Dermis microvascular lymphatic vessel endothelial cell (primary cell): ENCODE results near the gene EXOSC9. TPM values are rescaled to one million over a fixed set of nuclear protein-coding genes. Genes with fewer than 3 reads are reported as not detected.
A peak's percentile ranks its signal among the peaks of the same experiment; 100 is the strongest.

Experiments used
- DNase-seq, 2 donors: peaks; one replicate each; pipeline versions ENCODE4 v3.0.0 to v3.0.0-alpha.2; 2010; ENCODE audit warnings: low read depth in 2 of 2
- total RNA-seq: library from RNA; depleted of rRNA; stranded (reverse); fragments of >200 nt; gene quantifications from 2 replicates; pipeline ENCODE4 v1.2.1, GENCODE V29; 2014

Gene EXOSC9
- total RNA-seq, 1 donor from 2014 or later = 30.7 TPM

- DNase-seq = no peak
Measured at GRCh38 chr4:121788896-121789295, 12.2 kb upstream of the EXOSC9 start.

DNA sequence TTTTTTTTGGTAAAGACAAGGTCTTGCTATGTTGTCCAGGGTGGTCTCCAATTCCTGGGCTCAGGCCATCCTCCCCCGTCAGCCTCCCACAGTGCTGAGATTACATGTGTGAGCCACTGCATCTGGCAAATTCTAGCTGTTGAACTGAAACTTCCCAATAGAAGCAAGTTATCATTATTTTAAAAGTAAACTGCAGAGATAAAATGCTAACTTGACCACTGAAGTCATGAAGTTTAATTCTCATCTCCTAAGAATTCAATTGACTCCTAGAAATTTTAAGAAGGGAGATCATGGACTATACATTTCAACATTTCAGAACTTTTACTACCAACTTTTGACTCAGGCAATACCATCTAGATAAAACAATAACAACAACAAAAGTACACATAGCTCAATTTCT, 11.7 kb upstream of the EXOSC9 start:
- no peak for DNase-seq

GRCh38 chr4:121789960-121790829, 10.9 kb upstream of the EXOSC9 start:
- DNase-seq = peak; percentile 81 to 88

DNA sequence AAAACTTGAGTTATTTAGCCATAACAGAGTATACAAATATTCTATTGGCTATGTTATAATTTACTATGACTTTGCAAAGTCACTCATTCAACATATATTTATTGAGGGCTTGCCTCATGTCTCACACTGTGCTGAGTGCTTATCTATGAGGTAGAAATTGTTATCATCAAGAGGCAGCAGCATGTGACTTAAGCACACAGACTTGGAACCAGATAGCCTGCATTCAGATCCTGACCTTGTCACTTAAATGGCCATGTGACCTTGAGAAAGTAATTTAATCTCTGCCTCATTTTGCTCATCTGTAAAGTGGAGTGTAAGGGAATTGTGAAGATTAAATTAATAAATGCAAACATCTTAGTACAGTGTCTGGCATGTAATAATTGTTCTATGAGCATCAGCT, 10.1 kb upstream of the EXOSC9 start:
- DNase-seq = peak in 1 of 2 donors; percentile 26

- no peak for DNase-seq
Measured at GRCh38 chr4:121791481-121791880, 9.6 kb upstream of the EXOSC9 start.

GRCh38 chr4:121792966-121793365, 8.2 kb upstream of the EXOSC9 start:
- DNase-seq = no peak

GRCh38 chr4:121794505-121795188, 6.5 kb upstream of the EXOSC9 start:
- DNase-seq = no peak

GRCh38 chr4:121796283-121796682, 4.8 kb upstream of the EXOSC9 start:
- peak in 1 of 2 donors; percentile 9 for DNase-seq

GRCh38 chr4:121799208-121799823, 1.8 kb upstream of the EXOSC9 start:
- no peak for DNase-seq

DNA sequence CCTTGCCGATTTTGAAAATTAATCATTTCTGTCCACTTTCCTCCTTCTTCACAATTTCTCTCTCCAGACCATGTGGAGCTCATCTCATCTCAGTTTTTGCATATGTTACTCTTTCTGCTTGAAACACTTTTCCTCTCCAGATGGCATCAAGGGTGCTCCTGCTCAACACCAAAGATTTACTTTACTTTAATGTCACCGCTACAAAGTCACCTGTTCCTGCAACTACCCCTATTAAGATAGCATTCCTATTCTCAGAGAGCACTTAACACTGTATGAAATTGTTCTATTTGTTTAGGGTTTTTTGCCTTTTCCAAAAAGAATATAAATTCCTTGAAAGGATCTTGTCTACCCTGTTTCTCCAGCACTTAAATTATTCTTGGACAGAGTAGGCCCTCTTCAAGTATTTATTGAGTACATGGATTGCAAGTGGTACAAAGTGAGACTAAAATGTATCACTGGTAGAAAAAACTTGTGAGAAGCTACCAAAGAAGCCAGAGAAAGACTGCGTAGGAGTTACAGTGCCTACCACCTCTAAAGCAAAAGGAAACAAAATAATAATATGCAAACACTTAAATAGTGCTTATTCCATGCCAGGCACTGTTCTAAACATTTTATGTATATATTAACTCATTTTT, 1.1 kb upstream of the EXOSC9 start:
- no peak for DNase-seq

- no peak for DNase-seq
Measured at GRCh38 chr4:121800638-121800960, 524 bp upstream of the EXOSC9 start.

DNA sequence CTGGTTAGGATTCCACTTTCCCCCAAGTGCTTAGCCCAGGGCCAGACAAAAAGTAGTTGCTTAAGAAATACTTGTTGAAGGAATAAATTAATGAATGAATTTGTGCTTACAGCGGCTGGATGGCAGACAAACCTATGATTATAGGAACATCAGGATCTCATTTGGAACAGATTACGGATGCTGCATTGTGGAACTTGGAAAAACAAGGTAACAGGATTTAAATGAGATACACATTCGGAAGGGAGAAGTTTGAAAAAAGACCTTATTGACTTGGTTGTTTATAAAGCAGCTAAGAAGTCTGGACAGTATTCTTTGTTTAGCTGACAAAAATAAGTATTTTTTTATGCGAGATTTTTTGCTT, 572 bp downstream of the EXOSC9 start:
- DNase-seq = no peak

- no peak for DNase-seq
Measured at GRCh38 chr4:121806411-121806810, 5.3 kb downstream of the EXOSC9 start.

- no peak for DNase-seq
Measured at GRCh38 chr4:121811122-121811521, 10.0 kb downstream of the EXOSC9 start.

- DNase-seq = no peak
Measured at GRCh38 chr4:121814756-121815155, 13.6 kb downstream of the EXOSC9 start.

GRCh38 chr4:121817006-121817405, 15.9 kb downstream of the EXOSC9 start:
- no peak for DNase-seq

DNA sequence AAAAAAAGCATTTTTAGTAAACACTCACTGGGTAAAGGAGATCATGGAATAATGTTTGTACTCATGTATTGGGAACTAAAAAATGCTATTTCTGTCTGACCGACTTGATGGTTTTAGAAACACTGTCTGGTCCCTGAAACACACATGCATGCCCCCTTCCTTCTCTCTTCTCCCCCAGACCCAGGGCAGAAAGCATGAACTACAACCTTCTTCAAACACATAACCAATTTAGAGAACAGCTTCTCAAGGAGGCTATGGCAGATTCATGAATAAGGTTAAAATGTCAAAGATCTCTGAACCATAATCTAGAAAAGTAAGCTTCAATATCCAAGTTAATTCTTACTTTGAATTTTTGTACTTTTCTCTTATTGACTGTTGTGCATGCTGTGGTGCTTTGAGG, 16.6 kb downstream of the EXOSC9 start:
- DNase-seq = no peak

DNA sequence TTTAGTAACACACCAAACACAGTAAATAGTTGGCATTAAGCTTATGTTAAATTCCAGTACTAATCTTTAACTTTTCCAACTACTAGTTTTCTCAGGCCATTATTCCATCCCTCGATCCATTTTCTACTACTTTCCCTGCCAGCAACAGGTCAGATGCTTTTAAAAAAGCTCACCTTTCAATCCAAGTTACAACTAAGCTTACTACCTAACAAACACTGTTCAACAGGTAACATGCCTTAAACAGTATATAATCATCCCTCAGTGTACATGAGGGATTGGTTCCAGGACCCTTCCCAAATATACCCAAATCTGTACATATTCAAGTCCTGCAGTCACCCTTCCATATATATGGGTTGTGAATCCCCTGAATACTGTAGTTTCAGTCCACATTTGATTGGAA, 17.1 kb downstream of the EXOSC9 start:
- DNase-seq = no peak

- DNase-seq = peak in 1 of 2 donors; percentile 3
Measured at GRCh38 chr4:121819216-121819965, 18.3 kb downstream of the EXOSC9 start.

DNA sequence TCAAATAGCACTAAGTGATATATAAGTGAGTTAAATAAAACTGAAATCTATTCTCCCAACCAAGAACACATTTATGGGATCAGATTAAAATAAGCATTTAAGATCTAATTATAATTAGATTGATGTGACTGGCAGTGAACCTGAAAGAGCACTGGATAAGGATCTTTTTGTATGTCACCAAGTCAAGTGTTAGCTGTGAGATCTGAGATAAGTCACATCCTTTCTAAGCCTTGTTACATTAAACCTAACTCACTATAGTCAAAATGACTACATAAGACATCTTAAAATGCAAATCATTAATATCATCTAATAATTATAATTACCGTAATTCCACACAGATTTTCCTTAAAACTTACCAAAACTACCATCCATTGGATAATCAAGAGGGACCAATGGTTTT, 20.9 kb downstream of the EXOSC9 start:
- no peak for DNase-seq

DNA sequence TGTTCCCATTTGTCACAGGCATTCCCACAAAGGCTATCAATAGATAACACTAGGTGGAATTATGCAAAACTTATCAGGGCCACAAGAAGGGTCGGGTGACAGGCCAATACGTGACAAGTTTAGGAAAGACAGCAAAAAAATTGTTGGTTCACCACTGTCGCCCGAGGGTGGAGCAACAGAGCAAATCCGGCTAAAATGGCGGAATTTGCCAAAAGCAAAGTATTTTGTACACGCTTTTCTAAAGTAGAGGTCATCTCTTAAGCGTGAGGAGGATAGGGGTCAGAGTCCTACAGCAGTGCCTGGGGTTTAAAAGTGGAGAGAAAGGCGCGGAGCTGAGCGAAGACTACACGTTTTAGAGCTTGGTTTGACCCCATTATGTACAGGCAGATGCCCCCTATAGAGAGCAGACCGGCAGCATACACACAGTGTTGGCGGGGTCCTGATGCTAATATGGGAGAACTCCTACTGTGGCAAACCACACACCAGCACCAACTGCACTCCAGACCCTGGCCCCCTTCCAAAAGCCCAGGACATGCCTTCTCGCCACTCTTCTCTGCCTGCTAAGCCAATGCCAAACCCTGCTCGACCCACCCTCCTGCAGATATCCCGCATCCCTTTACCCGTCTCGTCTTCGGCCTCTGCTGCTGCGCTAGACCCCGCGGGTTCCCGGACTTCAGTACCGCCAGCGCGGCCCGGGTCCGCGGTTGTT, 21.8 kb downstream of the EXOSC9 start:
- peak; percentile 27 to 49 for DNase-seq
